WTC11 (cell line): Measurements from ENCODE around the gene ANKRD17. TPM values are rescaled to one million over a fixed set of nuclear protein-coding genes. Genes with fewer than 3 reads are reported as not detected.

Experiments used
- ATAC-seq: fragments of 200-7000 bp; cut with Tn5 transposase; 2 replicates; pipeline ENCODE4 v1.10.0; 2021; ENCODE audit warnings: mild to moderate bottlenecking, moderate library complexity
- CTCF ChIA-PET: fragments of 300-600 bp; sonication (Branson Sonifier 250); formaldehyde crosslinking; loops from one replicate; lab custom pipeline; 2021; ENCODE audit warnings: antibody characterized with exemption; lab: Charles Lee
- POLR2A ChIA-PET: fragments of 350-600 bp; sonication (Branson Sonifier 250); formaldehyde crosslinking; loops from one replicate; lab custom pipeline; 2021; ENCODE audit warnings: antibody characterized with exemption; lab: Charles Lee
- DNase-seq: peaks from one replicate; pipeline ENCODE4 v3.0.0; 2021; ENCODE audit warnings: low spot score
- H3K27ac Mint-ChIP-seq: 2 replicates; pipeline ENCODE4 v1.8.0; 2021; ENCODE audit warnings: mixed read lengths
- H3K27me3 Mint-ChIP-seq: 2 replicates; pipeline ENCODE4 v1.8.0; 2021; ENCODE audit warnings: low read depth, mild to moderate bottlenecking, moderate library complexity, mixed read lengths
- H3K36me3 Mint-ChIP-seq: 2 replicates; pipeline ENCODE4 v1.8.0; 2021; ENCODE audit warnings: mixed read lengths
- H3K4me1 Mint-ChIP-seq: 2 replicates; pipeline ENCODE4 v1.8.0; 2022; ENCODE audit warnings: mixed read lengths
- H3K4me3 Mint-ChIP-seq: 2 replicates; pipeline ENCODE4 v1.8.0; 2021; ENCODE audit warnings: mild to moderate bottlenecking, moderate library complexity, mixed read lengths
- H3K9me3 Mint-ChIP-seq: 2 replicates; pipeline ENCODE4 v1.8.0; 2021; ENCODE audit warnings: mixed read lengths
- ATF1 ChIP-seq: sonication (generic); formaldehyde crosslinking; IDR thresholded peaks from 2 replicates; pipeline ENCODE4 v1.8.1; 2023; ENCODE audit warnings: mild to moderate bottlenecking, moderate library complexity, missing genetic modification reagents
- FOXP1 ChIP-seq: sonication (generic); formaldehyde crosslinking; IDR thresholded peaks from 2 replicates; pipeline ENCODE4 v1.8.0; 2022; ENCODE audit warnings: missing genetic modification reagents, mild to moderate bottlenecking, moderate library complexity, borderline replicate concordance
- GRHL2 ChIP-seq: fragments of 250-450 bp; sonication (Bioruptor Pico); IDR thresholded peaks from 2 replicates; pipeline ENCODE4 v1.8.0; 2022; ENCODE audit warnings: mild to moderate bottlenecking, moderate library complexity; ENCODE audit not compliant: insufficient replicate concordance, severe bottlenecking
- NR1H2 ChIP-seq: sonication (generic); formaldehyde crosslinking; IDR thresholded peaks from 2 replicates; pipeline ENCODE4 v1.9.0; 2021; ENCODE audit warnings: mild to moderate bottlenecking, moderate library complexity, missing genetic modification reagents
- NR2C2 ChIP-seq: sonication (generic); formaldehyde crosslinking; IDR thresholded peaks from 2 replicates; pipeline ENCODE4 v1.8.0; 2022; ENCODE audit warnings: mild to moderate bottlenecking, missing genetic modification reagents
- NR3C1 ChIP-seq: sonication (generic); formaldehyde crosslinking; conservative IDR thresholded peaks from 2 replicates; pipeline ENCODE4 v1.8.1; 2023; ENCODE audit warnings: low read depth, mild to moderate bottlenecking, missing genetic modification reagents
- OVOL2 ChIP-seq: fragments of 250-450 bp; sonication (Bioruptor Pico); IDR thresholded peaks from 2 replicates; pipeline ENCODE4 v1.9.0; 2021; ENCODE audit warnings: mild to moderate bottlenecking, borderline replicate concordance
- RORB ChIP-seq: fragments of 250-450 bp; sonication (Bioruptor Pico); IDR thresholded peaks from 2 replicates; pipeline ENCODE4 v1.9.0; 2021; ENCODE audit warnings: mild to moderate bottlenecking
- SOX15 ChIP-seq: fragments of 250-450 bp; sonication (Bioruptor Pico); IDR thresholded peaks from 2 replicates; pipeline ENCODE4 v1.9.0; 2021; ENCODE audit warnings: mild to moderate bottlenecking
- TP53 ChIP-seq: sonication (generic); formaldehyde crosslinking; IDR thresholded peaks from 2 replicates; pipeline ENCODE4 v1.8.1; 2023; ENCODE audit warnings: mild to moderate bottlenecking, missing genetic modification reagents
- total RNA-seq: library from RNA; stranded (reverse); gene quantifications from 3 replicates; pipeline ENCODE4 v1.2.3, GENCODE V29; 2021
- TF ChIP-seq, protein P1 (sequence below): fragments of 200-600 bp; IDR thresholded peaks from 2 replicates; pipeline ENCODE4 v1.8.0; 2022; ENCODE audit warnings: antibody characterized with exemption
- TF ChIP-seq, protein P2 (sequence below): sonication (generic); formaldehyde crosslinking; IDR thresholded peaks from 2 replicates; pipeline ENCODE4 v1.8.1; 2023; ENCODE audit warnings: mild to moderate bottlenecking, missing genetic modification reagents
- TF ChIP-seq, protein P3 (sequence below): fragments of 250-450 bp; sonication (Bioruptor Pico); IDR thresholded peaks from 2 replicates; pipeline ENCODE4 v1.9.0; 2021; ENCODE audit warnings: moderate library complexity, mild to moderate bottlenecking, inconsistent platforms, borderline replicate concordance
- TF ChIP-seq, protein P4 (sequence below): sonication (generic); formaldehyde crosslinking; IDR thresholded peaks from 2 replicates; pipeline ENCODE4 v1.8.0; 2023; ENCODE audit warnings: missing genetic modification reagents, mild to moderate bottlenecking, borderline replicate concordance
- TF ChIP-seq, protein P5 (sequence below): sonication (generic); formaldehyde crosslinking; IDR thresholded peaks from 2 replicates; pipeline ENCODE4 v1.8.0; 2022; ENCODE audit warnings: mild to moderate bottlenecking, missing genetic modification reagents
- TF ChIP-seq, protein P6 (sequence below): fragments of 250-450 bp; sonication (Bioruptor Pico); IDR thresholded peaks from 2 replicates; pipeline ENCODE4 v2.1.2; 2022; ENCODE audit warnings: mild to moderate bottlenecking, moderate library complexity
- TF ChIP-seq, protein P7 (sequence below): sonication (generic); formaldehyde crosslinking; conservative IDR thresholded peaks from 2 replicates; pipeline ENCODE4 v1.8.1; 2022; ENCODE audit warnings: mild to moderate bottlenecking, missing genetic modification reagents

The ANKRD17 gene
- total RNA-seq, 1 experiment from 2014 or later = 76.0 TPM

DNA sequence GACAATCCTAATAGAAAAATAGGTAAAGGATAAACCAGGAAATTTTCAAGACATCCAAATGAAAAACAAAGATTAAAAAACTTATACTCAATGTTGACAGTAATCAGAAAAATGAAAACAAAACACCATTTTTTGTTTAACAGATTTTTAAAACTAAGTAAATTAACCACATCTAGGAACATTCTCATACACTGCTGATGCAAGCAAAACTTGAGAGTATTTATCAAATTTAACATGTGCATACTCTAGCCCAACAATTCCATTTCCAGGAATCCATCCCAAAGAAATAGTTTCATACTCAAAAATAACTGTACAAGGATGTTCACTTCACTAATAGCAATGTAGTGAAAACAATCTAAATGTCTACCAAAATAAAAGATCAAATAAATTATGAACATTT, 11.5 kb downstream of the ANKRD17 start (continued):
- TF ChIP-seq, protein P1, sequence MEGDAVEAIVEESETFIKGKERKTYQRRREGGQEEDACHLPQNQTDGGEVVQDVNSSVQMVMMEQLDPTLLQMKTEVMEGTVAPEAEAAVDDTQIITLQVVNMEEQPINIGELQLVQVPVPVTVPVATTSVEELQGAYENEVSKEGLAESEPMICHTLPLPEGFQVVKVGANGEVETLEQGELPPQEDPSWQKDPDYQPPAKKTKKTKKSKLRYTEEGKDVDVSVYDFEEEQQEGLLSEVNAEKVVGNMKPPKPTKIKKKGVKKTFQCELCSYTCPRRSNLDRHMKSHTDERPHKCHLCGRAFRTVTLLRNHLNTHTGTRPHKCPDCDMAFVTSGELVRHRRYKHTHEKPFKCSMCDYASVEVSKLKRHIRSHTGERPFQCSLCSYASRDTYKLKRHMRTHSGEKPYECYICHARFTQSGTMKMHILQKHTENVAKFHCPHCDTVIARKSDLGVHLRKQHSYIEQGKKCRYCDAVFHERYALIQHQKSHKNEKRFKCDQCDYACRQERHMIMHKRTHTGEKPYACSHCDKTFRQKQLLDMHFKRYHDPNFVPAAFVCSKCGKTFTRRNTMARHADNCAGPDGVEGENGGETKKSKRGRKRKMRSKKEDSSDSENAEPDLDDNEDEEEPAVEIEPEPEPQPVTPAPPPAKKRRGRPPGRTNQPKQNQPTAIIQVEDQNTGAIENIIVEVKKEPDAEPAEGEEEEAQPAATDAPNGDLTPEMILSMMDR = no peak
- no peak for TF ChIP-seq NR3C1
- TF ChIP-seq GRHL2 (CRISPR knock-in tag) = no peak
- TF ChIP-seq, protein P2, sequence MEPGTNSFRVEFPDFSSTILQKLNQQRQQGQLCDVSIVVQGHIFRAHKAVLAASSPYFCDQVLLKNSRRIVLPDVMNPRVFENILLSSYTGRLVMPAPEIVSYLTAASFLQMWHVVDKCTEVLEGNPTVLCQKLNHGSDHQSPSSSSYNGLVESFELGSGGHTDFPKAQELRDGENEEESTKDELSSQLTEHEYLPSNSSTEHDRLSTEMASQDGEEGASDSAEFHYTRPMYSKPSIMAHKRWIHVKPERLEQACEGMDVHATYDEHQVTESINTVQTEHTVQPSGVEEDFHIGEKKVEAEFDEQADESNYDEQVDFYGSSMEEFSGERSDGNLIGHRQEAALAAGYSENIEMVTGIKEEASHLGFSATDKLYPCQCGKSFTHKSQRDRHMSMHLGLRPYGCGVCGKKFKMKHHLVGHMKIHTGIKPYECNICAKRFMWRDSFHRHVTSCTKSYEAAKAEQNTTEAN (CRISPR knock-in tag) = no peak
- TF ChIP-seq TP53 (CRISPR knock-in tag) = no peak
- TF ChIP-seq, protein P3, sequence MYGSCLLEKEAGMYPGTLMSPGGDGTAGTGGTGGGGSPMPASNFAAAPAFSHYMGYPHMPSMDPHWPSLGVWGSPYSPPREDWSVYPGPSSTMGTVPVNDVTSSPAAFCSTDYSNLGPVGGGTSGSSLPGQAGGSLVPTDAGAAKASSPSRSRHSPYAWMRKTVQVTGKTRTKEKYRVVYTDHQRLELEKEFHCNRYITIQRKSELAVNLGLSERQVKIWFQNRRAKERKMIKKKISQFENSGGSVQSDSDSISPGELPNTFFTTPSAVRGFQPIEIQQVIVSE = no peak
- TF ChIP-seq SOX15 (CRISPR knock-in tag) = no peak
- TF ChIP-seq, protein P4, sequence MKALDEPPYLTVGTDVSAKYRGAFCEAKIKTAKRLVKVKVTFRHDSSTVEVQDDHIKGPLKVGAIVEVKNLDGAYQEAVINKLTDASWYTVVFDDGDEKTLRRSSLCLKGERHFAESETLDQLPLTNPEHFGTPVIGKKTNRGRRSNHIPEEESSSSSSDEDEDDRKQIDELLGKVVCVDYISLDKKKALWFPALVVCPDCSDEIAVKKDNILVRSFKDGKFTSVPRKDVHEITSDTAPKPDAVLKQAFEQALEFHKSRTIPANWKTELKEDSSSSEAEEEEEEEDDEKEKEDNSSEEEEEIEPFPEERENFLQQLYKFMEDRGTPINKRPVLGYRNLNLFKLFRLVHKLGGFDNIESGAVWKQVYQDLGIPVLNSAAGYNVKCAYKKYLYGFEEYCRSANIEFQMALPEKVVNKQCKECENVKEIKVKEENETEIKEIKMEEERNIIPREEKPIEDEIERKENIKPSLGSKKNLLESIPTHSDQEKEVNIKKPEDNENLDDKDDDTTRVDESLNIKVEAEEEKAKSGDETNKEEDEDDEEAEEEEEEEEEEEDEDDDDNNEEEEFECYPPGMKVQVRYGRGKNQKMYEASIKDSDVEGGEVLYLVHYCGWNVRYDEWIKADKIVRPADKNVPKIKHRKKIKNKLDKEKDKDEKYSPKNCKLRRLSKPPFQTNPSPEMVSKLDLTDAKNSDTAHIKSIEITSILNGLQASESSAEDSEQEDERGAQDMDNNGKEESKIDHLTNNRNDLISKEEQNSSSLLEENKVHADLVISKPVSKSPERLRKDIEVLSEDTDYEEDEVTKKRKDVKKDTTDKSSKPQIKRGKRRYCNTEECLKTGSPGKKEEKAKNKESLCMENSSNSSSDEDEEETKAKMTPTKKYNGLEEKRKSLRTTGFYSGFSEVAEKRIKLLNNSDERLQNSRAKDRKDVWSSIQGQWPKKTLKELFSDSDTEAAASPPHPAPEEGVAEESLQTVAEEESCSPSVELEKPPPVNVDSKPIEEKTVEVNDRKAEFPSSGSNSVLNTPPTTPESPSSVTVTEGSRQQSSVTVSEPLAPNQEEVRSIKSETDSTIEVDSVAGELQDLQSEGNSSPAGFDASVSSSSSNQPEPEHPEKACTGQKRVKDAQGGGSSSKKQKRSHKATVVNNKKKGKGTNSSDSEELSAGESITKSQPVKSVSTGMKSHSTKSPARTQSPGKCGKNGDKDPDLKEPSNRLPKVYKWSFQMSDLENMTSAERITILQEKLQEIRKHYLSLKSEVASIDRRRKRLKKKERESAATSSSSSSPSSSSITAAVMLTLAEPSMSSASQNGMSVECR (CRISPR knock-in tag) = no peak
- TF ChIP-seq RORB (CRISPR knock-in tag) = no peak
- no peak for TF ChIP-seq FOXP1 (CRISPR knock-in tag)
- TF ChIP-seq, protein P5, sequence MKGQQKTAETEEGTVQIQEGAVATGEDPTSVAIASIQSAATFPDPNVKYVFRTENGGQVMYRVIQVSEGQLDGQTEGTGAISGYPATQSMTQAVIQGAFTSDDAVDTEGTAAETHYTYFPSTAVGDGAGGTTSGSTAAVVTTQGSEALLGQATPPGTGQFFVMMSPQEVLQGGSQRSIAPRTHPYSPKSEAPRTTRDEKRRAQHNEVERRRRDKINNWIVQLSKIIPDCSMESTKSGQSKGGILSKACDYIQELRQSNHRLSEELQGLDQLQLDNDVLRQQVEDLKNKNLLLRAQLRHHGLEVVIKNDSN = no peak
- TF ChIP-seq OVOL2 (CRISPR knock-in tag) = no peak

DNA sequence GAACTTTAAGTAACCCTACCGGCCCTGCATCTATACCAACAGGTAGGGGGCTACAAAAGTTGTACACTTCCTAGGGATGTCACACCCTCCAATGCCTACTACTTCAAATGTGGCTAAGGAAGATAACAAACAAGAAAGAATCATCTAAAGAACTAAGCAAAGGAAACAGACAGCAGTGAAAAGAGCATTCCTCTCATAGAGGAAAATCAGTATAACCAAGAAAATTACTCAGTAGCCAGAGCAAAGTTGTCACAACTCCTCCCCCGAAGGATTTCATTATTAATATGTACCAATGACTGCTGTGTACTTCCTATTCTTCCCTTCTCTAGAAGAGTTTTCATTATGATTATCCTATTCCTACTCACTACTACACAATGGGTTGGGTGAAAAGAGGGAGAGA, 12.6 kb downstream of the ANKRD17 start:
- CTCF ChIA-PET = interaction anchor here (2.2 kb wide), 1 partner anchor 12 kb away, joined by 12 read pairs; the partner anchor contains the start of gene ANKRD17
- H3K4me3 Mint-ChIP-seq = no peak overlapping the region
- ATAC-seq (no peak), DNase-seq (no peak)
- POLR2A ChIA-PET = no interaction called here
- H3K36me3 Mint-ChIP-seq = peaks cover 3% of the 10 kb centered on the region; the same call in 1 of the 2 replicates
- H3K4me1 Mint-ChIP-seq = peaks cover 39% of the 10 kb centered on the region
- no peaks in the 10 kb centered on the region for H3K27me3 Mint-ChIP-seq
- H3K27ac Mint-ChIP-seq = peak overlapping the region; percentile 70
- no peaks in the 10 kb centered on the region for H3K9me3 Mint-ChIP-seq
- TF ChIP-seq NR1H2 (CRISPR knock-in tag) (no peak), GRHL2 (CRISPR knock-in tag) (no peak), ATF1 (CRISPR knock-in tag) (no peak), NR2C2 (CRISPR knock-in tag) (no peak)
- TF ChIP-seq, protein P6, sequence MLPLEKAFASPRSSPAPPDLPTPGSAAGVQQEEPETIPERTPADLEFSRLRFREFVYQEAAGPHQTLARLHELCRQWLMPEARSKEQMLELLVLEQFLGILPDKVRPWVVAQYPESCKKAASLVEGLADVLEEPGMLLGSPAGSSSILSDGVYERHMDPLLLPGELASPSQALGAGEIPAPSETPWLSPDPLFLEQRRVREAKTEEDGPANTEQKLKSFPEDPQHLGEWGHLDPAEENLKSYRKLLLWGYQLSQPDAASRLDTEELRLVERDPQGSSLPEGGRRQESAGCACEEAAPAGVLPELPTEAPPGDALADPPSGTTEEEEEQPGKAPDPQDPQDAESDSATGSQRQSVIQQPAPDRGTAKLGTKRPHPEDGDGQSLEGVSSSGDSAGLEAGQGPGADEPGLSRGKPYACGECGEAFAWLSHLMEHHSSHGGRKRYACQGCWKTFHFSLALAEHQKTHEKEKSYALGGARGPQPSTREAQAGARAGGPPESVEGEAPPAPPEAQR (CRISPR knock-in tag) = no peak
- TF ChIP-seq, protein P7, sequence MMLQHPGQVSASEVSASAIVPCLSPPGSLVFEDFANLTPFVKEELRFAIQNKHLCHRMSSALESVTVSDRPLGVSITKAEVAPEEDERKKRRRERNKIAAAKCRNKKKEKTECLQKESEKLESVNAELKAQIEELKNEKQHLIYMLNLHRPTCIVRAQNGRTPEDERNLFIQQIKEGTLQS = no peak
